GM12878 (cell line): ENCODE data around the gene HPS6. TPM values are rescaled to one million over a fixed set of nuclear protein-coding genes. Genes with fewer than 3 reads are reported as not detected.
"Not testable (repeated sequence)": the region's sequence is repeated elsewhere in the genome, so short reads cannot be mapped to it uniquely, and the experiment has no call there.

Experiments used
- ATAC-seq: fragments of 200-7000 bp; cut with Tn5 transposase; 3 replicates; pipeline ENCODE4 v1.9.1; 2020; ENCODE audit warnings: mild to moderate bottlenecking, moderate library complexity
- BruUV-seq: library from RNA; stranded (reverse); fragments of 400-500 nt; replicated peaks from 2 replicates; lab custom pipeline; 2021; lab: Mats Ljungman, UMichigan
- CTCF ChIA-PET: fragments of 300-600 bp; sonication (Branson Sonifier 250); formaldehyde crosslinking; extraction: SDS; loops from one replicate; lab custom pipeline; 2021; ENCODE audit warnings: inconsistent platforms; lab: Yijun Ruan, JAX
- POLR2A ChIA-PET: fragments of 350-600 bp; formaldehyde crosslinking; extraction: SDS; loops from one replicate; lab custom pipeline; 2021; ENCODE audit warnings: inconsistent platforms; lab: Charles Lee
- RAD21 ChIA-PET: fragments of 300-600 bp; sonication (Branson Sonifier 250); formaldehyde crosslinking; loops from one replicate; lab custom pipeline; 2023; ENCODE audit warnings: antibody characterized with exemption; ENCODE audit not compliant: unreplicated experiment; lab: Charles Lee
- SMC1A ChIA-PET: fragments of 300-600 bp; sonication (Branson Sonifier 250); formaldehyde crosslinking; loops from one replicate; lab custom pipeline; 2023; ENCODE audit not compliant: unreplicated experiment, uncharacterized antibody; lab: Charles Lee
- DNase-seq: peaks from one replicate; pipeline ENCODE4 v3.0.0-alpha.2; 2011; ENCODE audit warnings: low read depth, low spot score
- FAIRE-seq: peaks from 3 replicates; lab custom pipeline; 2011; peaks lifted over from hg19 to GRCh38; lab: Jason Lieb, UNC
- H2AFZ ChIP-seq: 2 replicates; pipeline ENCODE4 v1.6.0; 2011; ENCODE audit warnings: low read depth, low read length, control low read depth; ENCODE audit not compliant: control insufficient read depth
- H3K27ac ChIP-seq: 2 replicates; pipeline ENCODE4 v1.5.1; 2011; ENCODE audit warnings: control low read depth; ENCODE audit not compliant: control insufficient read depth, insufficient read depth
- H3K27me3 ChIP-seq, 2 experiments: replicated peaks in 1 of 2; 2 replicates each; pipeline versions ENCODE4 v1.6.0 to v1.6.1; 2011; ENCODE audit warnings: low read length in 1 of 2; ENCODE audit not compliant: control insufficient read depth in 2 of 2, insufficient read depth in 2 of 2
- H3K36me3 ChIP-seq, 2 experiments: 2 replicates each; pipeline ENCODE4 v1.5.1; 2011; ENCODE audit warnings: low read length in 1 of 2; ENCODE audit not compliant: control insufficient read depth in 2 of 2, insufficient read depth in 2 of 2
- H3K4me1 ChIP-seq: 2 replicates; pipeline ENCODE4 v1.6.1; 2011; ENCODE audit warnings: mild to moderate bottlenecking, low read length, moderate library complexity, mixed read lengths; ENCODE audit not compliant: control insufficient read depth, insufficient read depth
- H3K4me2 ChIP-seq: 2 replicates; pipeline ENCODE4 v1.6.0; 2011; ENCODE audit warnings: control low read depth; ENCODE audit not compliant: control insufficient read depth, insufficient read depth
- H3K4me3 ChIP-seq: fragments of 200-600 bp; sonication (generic); 2 replicates; pipeline ENCODE4 v1.5.1; 2016
- H3K79me2 ChIP-seq: 2 replicates; pipeline ENCODE4 v1.6.0; 2011; ENCODE audit warnings: low read length; ENCODE audit not compliant: control insufficient read depth, insufficient read depth
- H3K9ac ChIP-seq: 2 replicates; pipeline ENCODE4 v1.8.0; 2011; ENCODE audit warnings: low read length, control low read depth, mixed read lengths; ENCODE audit not compliant: control insufficient read depth, insufficient read depth
- H3K9me3 ChIP-seq: replicated peaks from 3 replicates; pipeline ENCODE4 v1.5.1; 2011; ENCODE audit warnings: mild to moderate bottlenecking, low read length; ENCODE audit not compliant: control insufficient read depth, insufficient read depth
- H4K20me1 ChIP-seq: 2 replicates; pipeline ENCODE4 v1.6.0; 2011; ENCODE audit not compliant: control insufficient read depth, insufficient read depth
- MLLT1 ChIP-seq: fragments of 450-650 bp; IDR thresholded peaks from 2 replicates; pipeline ENCODE4 v1.6.1; 2016; ENCODE audit warnings: mild to moderate bottlenecking
- WGBS: methylation state at CpG from one replicate; pipeline ENCODE4 v1.1.6; 2016; ENCODE audit warnings: low lambda C conversion rate; ENCODE audit not compliant: insufficient replicate concordance, insufficient coverage; ENCODE audit errors: missing lambda C conversion rate; 5-methylcytosine and 5-hydroxymethylcytosine counted together
- in situ Hi-C: fragments of 300-500 bp; cut with MboI; formaldehyde crosslinking; loops from 9 replicates; pipeline ENCODE4 v1.14.3; 2018; ENCODE audit warnings: mixed read lengths
- intact Hi-C: fragments of 100-400 bp; cut with micrococcal nuclease; formaldehyde crosslinking; loops from one replicate; pipeline ENCODE4 v1.14.2; 2022; ENCODE audit not compliant: unreplicated experiment
- polyA plus RNA-seq, 11 experiments: library from polyadenylated mRNA; depleted of rRNA in 4 of 11; unstranded in 6 of 11; stranded (reverse) in 5 of 11; fragments of >200 nt; fragmentation: Nextera tagmentation in 4 of 11; fragmentation: Illumina TruSeq in 1 of 11; extraction: Ambion mirVana in 4 of 11; extraction: Trizol in 1 of 11; gene quantifications; 1 replicate in 1 of 11; 2 replicates in 10 of 11; pipeline versions ENCODE4 v1.2.1 to v1.2.3, GENCODE V29; 2011 to 2016; ENCODE audit warnings: inconsistent platforms in 2 of 11, missing spikeins in 2 of 11, low read depth in 1 of 11
- total RNA-seq, 4 experiments: library from RNA; depleted of rRNA in 3 of 4; stranded (reverse); fragments of >200 nt in 3 of 4; fragmentation: Illumina TruSeq in 1 of 4; extraction: Trizol in 1 of 4; gene quantifications; 2 replicates each; pipeline versions ENCODE4 v1.2.1 to v1.2.3, GENCODE V29; 2013 to 2021

HPS6 gene
- total and polyA plus RNA-seq, 10 of the 15 experiments (the other 5 are each of a cell fraction or from before 2014, with no cell fraction given) = 1.4 to 28.0 (median 12.0) TPM

GRCh38 chr10:102054881-102055646 is 10.1 kb upstream of the HPS6 start:
- DNase-seq, intact Hi-C loops, BruUV-seq, FAIRE-seq, H4K20me1 ChIP-seq, ATAC-seq, in situ Hi-C loops, H3K36me3 ChIP-seq, H3K27me3 ChIP-seq, H3K9me3 ChIP-seq, H3K4me1 ChIP-seq: not testable (repeated sequence)
- H3K27ac ChIP-seq = peak overlapping the region; percentile 77
- peak overlapping the region; percentile 80 for H3K4me2 ChIP-seq
- H3K4me3 ChIP-seq = peak overlapping the region; percentile 93
- SMC1A ChIA-PET = interaction anchor here (0.8 to 2.9 kb wide), 10 partner anchors 11 to 237 kb away, joined by 3 to 13 read pairs (median 4); partner anchors contain the start of gene OGA
- CTCF ChIA-PET = interaction anchor here (1.3 to 2.3 kb wide), 5 partner anchors 13 to 218 kb away, joined by 4 to 12 read pairs (median 6); no protein-coding TSS in a partner anchor
- 74% methylated on average over 31 of the region's 34 CpGs for WGBS
- H2AFZ ChIP-seq = peak overlapping the region; percentile 74
- RAD21 ChIA-PET = interaction anchor here (0.9 to 2.2 kb wide), 5 partner anchors 21 to 165 kb away, joined by 3 to 8 read pairs (median 3); no protein-coding TSS in a partner anchor
- peaks cover 54% of the 10 kb centered on the region for H3K79me2 ChIP-seq
- TF ChIP-seq MLLT1 = peak; percentile 99
- peak overlapping the region; percentile 80 for H3K9ac ChIP-seq
- POLR2A ChIA-PET = interaction anchor here (0.6 to 1.8 kb wide), 7 partner anchors 11 to 794 kb away, joined by 3 to 7 read pairs (median 4); partner anchors contain the start of genes HPS6 and OGA
